A549 treated with dexamethasone at 1 μM for 4 hours (cell line): Measurements from ENCODE around the gene TAMM41. TPM values are rescaled to one million over a fixed set of nuclear protein-coding genes. Genes with fewer than 3 reads are reported as not detected.

Experiments
- total RNA-seq: library from RNA; stranded (reverse); fragments of 200-300 nt; extraction: Qiagen RNA extraction; gene quantifications from 5 replicates; pipeline ENCODE4 v1.2.3, GENCODE V29; 2022

The TAMM41 gene, protein sequence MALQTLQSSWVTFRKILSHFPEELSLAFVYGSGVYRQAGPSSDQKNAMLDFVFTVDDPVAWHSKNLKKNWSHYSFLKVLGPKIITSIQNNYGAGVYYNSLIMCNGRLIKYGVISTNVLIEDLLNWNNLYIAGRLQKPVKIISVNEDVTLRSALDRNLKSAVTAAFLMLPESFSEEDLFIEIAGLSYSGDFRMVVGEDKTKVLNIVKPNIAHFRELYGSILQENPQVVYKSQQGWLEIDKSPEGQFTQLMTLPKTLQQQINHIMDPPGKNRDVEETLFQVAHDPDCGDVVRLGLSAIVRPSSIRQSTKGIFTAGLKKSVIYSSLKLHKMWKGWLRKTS
- 26.5 to 28.3 TPM (median 27.9 TPM) in 5 replicates for total RNA-seq

GRCh38 chr3:11846281-11847266 lies at the start of gene TAMM41:
Gene TAMM41, minus strand, starts transcription at chr3:11846885. Its CDS starts 249 bp downstream, at chr3:11846636.

Other genes starting within 250 kb of the TAMM41 start
- 31.4 to 42.4 TPM (median 38.5 TPM) in 5 replicates for gene VGLL4, start 203.0 kb downstream of the TAMM41 start, total RNA-seq
- gene SYN2, start 157.5 kb upstream of the TAMM41 start, total RNA-seq, result 0.14 to 0.27 TPM (median 0.24 TPM) in 5 replicates